ENCODE data around the gene MEI1. TPM values are rescaled to one million over a fixed set of nuclear protein-coding genes. Genes with fewer than 3 reads are reported as not detected.

MEI1 gene
- total RNA-seq (50.1 and 59.3 TPM in 2 replicates), polyA plus RNA-seq (40.3 and 64.8 TPM in 2 replicates), polyA minus RNA-seq (25.4 and 36.9 TPM in 2 replicates)
- total RNA-seq (2013), result 63.7 TPM

- no peaks in the 10 kb centered on the region for H3K27me3 ChIP-seq (replicated peaks in 1 of 4; ENCODE audit: control extremely low read depth in 1 of 4, control insufficient read depth in 3 of 4, insufficient read depth in 4 of 4, low read length in 3 of 4)
- H3K4me3 ChIP-seq (ENCODE audit: control extremely low read depth in 1 of 5, extremely low read depth in 1 of 5, insufficient read depth in 1 of 5, low read depth in 2 of 5, low read length in 4 of 5), result peak within 1 kb of the TSS in 3 of 5 experiments; percentile 8 to 30 (median 20)
- 52% methylated on average over 69 of the region's 69 CpGs for WGBS (ENCODE audit: insufficient coverage)
- H2AFZ ChIP-seq (ENCODE audit: insufficient read depth, low read depth, low read length, poor library complexity, severe bottlenecking), result peak within 1 kb of the TSS; percentile 57
- TF ChIP-seq CTCF (IDR thresholded peaks at IDR 0.05), result no peak
- no peak for TF ChIP-seq EZH2 (IDR thresholded peaks at IDR 0.05; ENCODE audit: borderline replicate concordance, insufficient read depth, low read depth, low read length, poor library complexity, severe bottlenecking)
- peaks cover 9% of the 10 kb centered on the region for H3K4me1 Mint-ChIP-seq
- POLR2A ChIA-PET, result interaction anchor here (0.6 to 2.1 kb wide), 6 partner anchors 10 to 1070 kb away, joined by 3 to 11 read pairs (median 4); partner anchors contain the start of genes CCDC134, CENPM and SNU13
- H3K9me3 ChIP-seq (ENCODE audit: control extremely low read depth in 1 of 3, control insufficient read depth in 2 of 3, insufficient read depth in 1 of 3, low read length in 2 of 3), result no peaks in the 10 kb centered on the region
- intact Hi-C loops (cut with micrococcal nuclease), result loop anchor here (5.0 to 10.0 kb wide), 2 partner anchors 373 to 735 kb away; partner anchors contain the start of genes NAGA, NFAM1 and PHETA2
- H3K9ac ChIP-seq (ENCODE audit: low read length), result peak within 1 kb of the TSS; percentile 33
- peak; percentile 92 for DNase-seq
- H3K27ac ChIP-seq (ENCODE audit: low read length in 2 of 2), result no peak within 1 kb of the TSS
- H3K36me3 ChIP-seq (replicated peaks in 1 of 2; ENCODE audit: control extremely low read depth in 1 of 2, control insufficient read depth in 1 of 2, extremely low read depth in 1 of 2, insufficient read depth in 2 of 2, low read length in 1 of 2), result no peaks in the 10 kb centered on the region
- CTCF ChIA-PET, result interaction anchor here (1.4 to 4.6 kb wide), 17 partner anchors 12 to 413 kb away, joined by 3 to 83 read pairs (median 24); partner anchors contain the start of genes CCDC134, CENPM, SMIM45 and SNU13
- H3K79me2 ChIP-seq (ENCODE audit: control insufficient read depth, insufficient read depth, low read length), result peaks cover 7% of the 10 kb centered on the region
- peak within 1 kb of the TSS; percentile 69 for H3K4me2 ChIP-seq (replicated peaks; ENCODE audit: low read depth, low read length, poor library complexity, severe bottlenecking)
- no peaks in the 10 kb centered on the region for H3K9me3 Mint-ChIP-seq (ENCODE audit: insufficient read depth)
- peaks cover 8 to 18% of the 10 kb centered on the region in 2 donors for H3K4me1 ChIP-seq (ENCODE audit: control insufficient read depth in 2 of 2, insufficient read depth in 2 of 2, low read length in 2 of 2)
- no peaks in the 10 kb centered on the region for H3K27me3 Mint-ChIP-seq
- H3K27ac Mint-ChIP-seq, result peak within 1 kb of the TSS; percentile 91
- peak within 1 kb of the TSS; percentile 86 for H3K4me3 Mint-ChIP-seq
- ATAC-seq (ENCODE audit: low read depth), result peak; percentile 69
- H4K20me1 ChIP-seq (ENCODE audit: control insufficient read depth, insufficient read depth, low read length, poor library complexity, severe bottlenecking), result no peaks in the 10 kb centered on the region
Measured at GRCh38 chr22:41699264-41700107, at the start of gene MEI1. TSS of gene MEI1 (plus strand) at chr22:41699503. CDS start at chr22:41699539, 36 bp downstream.

GRCh38 chr22:41650229-41650628 lies 49.1 kb upstream of the MEI1 start:
- ChIA-PET POLR2A (no interaction called here), CTCF (no interaction called here)
- no peak overlapping the region for H3K4me3 ChIP-seq (ENCODE audit: control extremely low read depth in 1 of 5, extremely low read depth in 1 of 5, insufficient read depth in 1 of 5, low read depth in 2 of 5, low read length in 4 of 5)
- H3K27me3 ChIP-seq (replicated peaks in 1 of 4; ENCODE audit: control extremely low read depth in 1 of 4, control insufficient read depth in 3 of 4, insufficient read depth in 4 of 4, low read length in 3 of 4), result no peaks in the 10 kb centered on the region
- peaks cover 32% of the 10 kb centered on the region for H4K20me1 ChIP-seq (ENCODE audit: control insufficient read depth, insufficient read depth, low read length, poor library complexity, severe bottlenecking)
- peaks cover 5% of the 10 kb centered on the region for H3K4me1 Mint-ChIP-seq
- no peak overlapping the region for H3K9ac ChIP-seq (ENCODE audit: low read length)
- H3K36me3 ChIP-seq (replicated peaks in 1 of 2; ENCODE audit: control extremely low read depth in 1 of 2, control insufficient read depth in 1 of 2, extremely low read depth in 1 of 2, insufficient read depth in 2 of 2, low read length in 1 of 2), result peaks cover 18 to 78% of the 10 kb centered on the region in 2 experiments
- peaks cover 21% of the 10 kb centered on the region for H3K79me2 ChIP-seq (ENCODE audit: control insufficient read depth, insufficient read depth, low read length)
- no peak overlapping the region for H3K4me3 Mint-ChIP-seq
- DNase-seq (no peak), ATAC-seq (ENCODE audit: low read depth) (no peak)
- 100% methylated on average over 1 of the region's 1 CpG for WGBS (ENCODE audit: insufficient coverage)
- no peak overlapping the region for H2AFZ ChIP-seq (ENCODE audit: insufficient read depth, low read depth, low read length, poor library complexity, severe bottlenecking)
- intact Hi-C loops (cut with micrococcal nuclease), result no loop called here
- H3K27ac Mint-ChIP-seq, result no peak overlapping the region
- H3K9me3 Mint-ChIP-seq (ENCODE audit: insufficient read depth), result no peaks in the 10 kb centered on the region
- H3K4me2 ChIP-seq (replicated peaks; ENCODE audit: low read depth, low read length, poor library complexity, severe bottlenecking), result no peak overlapping the region
- no peaks in the 10 kb centered on the region for H3K9me3 ChIP-seq (ENCODE audit: control extremely low read depth in 1 of 3, control insufficient read depth in 2 of 3, insufficient read depth in 1 of 3, low read length in 2 of 3)
- no peak overlapping the region for H3K27ac ChIP-seq (ENCODE audit: low read length in 2 of 2)
- H3K27me3 Mint-ChIP-seq, result no peaks in the 10 kb centered on the region
- TF ChIP-seq EZH2 (IDR thresholded peaks at IDR 0.05; ENCODE audit: borderline replicate concordance, insufficient read depth, low read depth, low read length, poor library complexity, severe bottlenecking) (no peak), CTCF (IDR thresholded peaks at IDR 0.05) (no peak)
- no peaks in the 10 kb centered on the region for H3K4me1 ChIP-seq (ENCODE audit: control insufficient read depth in 2 of 2, insufficient read depth in 2 of 2, low read length in 2 of 2)

All from B cell (primary cell).